Endodermal cell (in vitro differentiated cells): ENCODE results near the gene METTL16. TPM values are rescaled to one million over a fixed set of nuclear protein-coding genes. Genes with fewer than 3 reads are reported as not detected.

Experiments used
- DNase-seq: peaks from one replicate; pipeline ENCODE4 v3.0.0-alpha.2; 2017
- H3K27ac ChIP-seq: 2 replicates; pipeline ENCODE4 v1.5.1; 2013; ENCODE audit warnings: mild to moderate bottlenecking, low read depth, low read length, moderate library complexity
- H3K27me3 ChIP-seq: 2 replicates; pipeline ENCODE4 v1.6.1; 2013; ENCODE audit warnings: mild to moderate bottlenecking, low read length, moderate library complexity; ENCODE audit not compliant: insufficient read depth, control insufficient read depth, poor library complexity, severe bottlenecking
- H3K36me3 ChIP-seq: 2 replicates; pipeline ENCODE4 v1.7.0; 2013; ENCODE audit warnings: mild to moderate bottlenecking, low read length, moderate library complexity; ENCODE audit not compliant: control insufficient read depth, insufficient read depth
- H3K4me1 ChIP-seq: one replicate; pipeline ENCODE4 v1.7.0; 2013; ENCODE audit warnings: low read length; ENCODE audit not compliant: control insufficient read depth, insufficient read depth
- H3K4me3 ChIP-seq: 2 replicates; pipeline ENCODE4 v1.5.1; 2013; ENCODE audit warnings: mild to moderate bottlenecking, low read length, moderate library complexity
- H3K9ac ChIP-seq: 2 replicates; pipeline ENCODE4 v1.6.1; 2013; ENCODE audit warnings: mild to moderate bottlenecking, low read length, moderate library complexity; ENCODE audit not compliant: poor library complexity, severe bottlenecking; ENCODE audit errors: extremely low read depth
- H3K9me3 ChIP-seq: 2 replicates; pipeline ENCODE4 v1.6.1; 2013; ENCODE audit warnings: mild to moderate bottlenecking, low read length, moderate library complexity; ENCODE audit not compliant: control insufficient read depth
- H3K27ac Mint-ChIP-seq: 2 replicates; pipeline ENCODE4 v1.8.0; 2020; ENCODE audit warnings: mixed read lengths
- H3K27me3 Mint-ChIP-seq: 2 replicates; pipeline ENCODE4 v1.8.0; 2021; ENCODE audit warnings: mild to moderate bottlenecking, mixed read lengths; ENCODE audit not compliant: insufficient read depth
- H3K36me3 Mint-ChIP-seq: 2 replicates; pipeline ENCODE4 v1.8.0; 2020; ENCODE audit warnings: low read depth, mixed read lengths
- H3K4me1 Mint-ChIP-seq: 2 replicates; pipeline ENCODE4 v1.8.0; 2020; ENCODE audit warnings: mixed read lengths
- H3K4me3 Mint-ChIP-seq: 2 replicates; pipeline ENCODE4 v1.8.0; 2020; ENCODE audit warnings: mild to moderate bottlenecking, moderate library complexity, mixed read lengths
- H3K9me3 Mint-ChIP-seq: 2 replicates; pipeline ENCODE4 v1.8.0; 2020; ENCODE audit warnings: mild to moderate bottlenecking, mixed read lengths
- CTCF ChIP-seq: fragments of 200-600 bp; sonication (generic); conservative IDR thresholded peaks from 2 replicates; pipeline ENCODE4 v1.5.0; 2021; ENCODE audit warnings: antibody characterized with exemption, mild to moderate bottlenecking
- WGBS, 2 experiments: methylation state at CpG; one replicate each; pipeline versions ENCODE4 v1.1.5 to v1.1.7; 2013; ENCODE audit warnings: missing lambda C conversion rate in 2 of 2, mixed read lengths in 1 of 2; ENCODE audit not compliant: insufficient coverage in 1 of 2, insufficient read length in 1 of 2; 5-methylcytosine and 5-hydroxymethylcytosine counted together
- total RNA-seq, 2 donors: library from RNA; stranded (reverse); fragmentation: NEBNext Ultra II Directional in 1 of 2; extraction: Animal tissue kit (Norgen Biotek cat#: 25700) in 1 of 2; gene quantifications; 2 replicates in 1 of 2; 3 replicates in 1 of 2; pipeline ENCODE4 v1.2.1, GENCODE V29; 2021

The METTL16 gene
- total RNA-seq, 2 donors from 2014 or later: 51.5 to 59.6 TPM

DNA sequence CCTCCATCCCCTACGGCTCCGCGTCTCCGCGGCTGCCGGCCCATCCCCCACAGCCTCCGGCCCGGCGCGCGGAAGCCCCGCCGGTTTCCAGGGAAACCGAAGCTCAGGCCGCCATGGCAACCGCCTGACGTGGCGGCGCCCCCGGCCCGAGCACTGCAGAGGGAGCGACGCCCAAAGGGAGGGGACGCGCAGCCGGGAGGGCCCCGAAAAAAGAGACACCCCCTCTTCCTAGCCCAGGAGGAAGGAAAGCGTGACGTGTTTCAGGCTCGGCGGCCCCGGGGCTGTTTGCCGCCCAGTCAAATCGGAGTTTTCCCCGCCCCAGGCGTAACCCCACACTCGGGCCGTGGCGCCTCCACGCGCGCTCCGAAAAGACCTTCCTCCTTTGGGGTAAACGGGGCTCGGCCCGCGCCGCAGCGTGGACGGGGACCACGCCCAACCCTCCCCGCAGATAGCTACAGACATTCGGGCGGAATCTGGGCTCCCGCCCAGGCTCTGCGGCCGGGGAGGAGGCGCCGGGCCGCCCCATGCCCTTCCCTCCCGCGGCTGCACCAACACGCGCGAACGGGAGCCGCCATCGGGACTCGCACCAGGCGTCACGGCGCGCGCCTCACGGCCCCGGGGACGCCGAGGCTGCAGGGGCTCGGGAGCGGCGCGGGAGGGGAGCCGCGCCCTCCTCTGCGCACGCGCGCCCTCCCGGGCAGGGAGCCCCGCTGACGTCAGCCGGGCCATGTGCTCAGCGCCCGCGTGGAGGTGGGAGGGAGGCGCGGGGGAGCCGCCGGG lies 118.3 kb downstream of the METTL16 start:
- Mint-ChIP-seq H3K4me1 (peaks cover 34% of the 10 kb centered on the region), H3K4me3 (peak overlapping the region; percentile 58), H3K9me3 (no peaks in the 10 kb centered on the region), H3K27ac (peak overlapping the region; percentile 93), H3K27me3 (no peaks in the 10 kb centered on the region), H3K36me3 (peaks cover 12% of the 10 kb centered on the region)
- TF ChIP-seq CTCF: no peak
- Histone ChIP-seq H3K27ac (peak overlapping the region; percentile 97), H3K4me3 (peak overlapping the region; percentile 83), H3K36me3 (no peaks in the 10 kb centered on the region), H3K4me1 (peaks cover 24% of the 10 kb centered on the region), H3K9me3 (no peaks in the 10 kb centered on the region), H3K27me3 (no peaks in the 10 kb centered on the region), H3K9ac (peak overlapping the region; percentile 98)
- DNase-seq: peak; percentile 96
- 0 to 1% methylated on average over 25 to 93 of the region's 99 CpGs for WGBS, 2 experiments

GRCh38 chr17:2392252-2393173 lies 119.2 kb downstream of the METTL16 start:
- Mint-ChIP-seq H3K27me3 (no peaks in the 10 kb centered on the region), H3K36me3 (peaks cover 16% of the 10 kb centered on the region), H3K27ac (peak overlapping the region; percentile 71), H3K4me3 (peak overlapping the region; percentile 58), H3K4me1 (peaks cover 25% of the 10 kb centered on the region), H3K9me3 (no peaks in the 10 kb centered on the region)
- no peaks in the 10 kb centered on the region for H3K36me3 ChIP-seq
- H3K4me1 ChIP-seq: peaks cover 24% of the 10 kb centered on the region
- no peaks in the 10 kb centered on the region for H3K9me3 ChIP-seq
- no peak for TF ChIP-seq CTCF
- peak overlapping the region; percentile 98 for H3K9ac ChIP-seq
- H3K27ac ChIP-seq: peak overlapping the region; percentile 97
- DNase-seq: peak; percentile 99
- H3K27me3 ChIP-seq: no peaks in the 10 kb centered on the region
- peak overlapping the region; percentile 87 for H3K4me3 ChIP-seq
- WGBS, 2 experiments: 5 to 12% methylated on average over 16 to 78 of the region's 83 CpGs

- peaks cover 16% of the 10 kb centered on the region for H3K36me3 Mint-ChIP-seq
These were observed 120.0 kb downstream of the METTL16 start for GRCh38 chr17:2391597-2392251.

More at GRCh38 chr17:2391597-2392251, 120.0 kb downstream of the METTL16 start:
- no peak for TF ChIP-seq CTCF
- no peak for DNase-seq
- peak overlapping the region; percentile 87 for H3K4me3 ChIP-seq
- Mint-ChIP-seq H3K9me3 (no peaks in the 10 kb centered on the region), H3K4me3 (peak overlapping the region; percentile 58), H3K27me3 (no peaks in the 10 kb centered on the region), H3K4me1 (peaks cover 19% of the 10 kb centered on the region), H3K27ac (peak overlapping the region; percentile 71)
- no peaks in the 10 kb centered on the region for H3K9me3 ChIP-seq
- no peaks in the 10 kb centered on the region for H3K27me3 ChIP-seq
- peak overlapping the region; percentile 55 for H3K9ac ChIP-seq
- H3K4me1 ChIP-seq: peaks cover 21% of the 10 kb centered on the region
- 87 to 90% methylated on average over 13 to 18 of the region's 18 CpGs for WGBS, 2 experiments
- H3K36me3 ChIP-seq: no peaks in the 10 kb centered on the region
- no peak overlapping the region for H3K27ac ChIP-seq
